Mucosa of descending colon (tissue), 3 donors: Measurements from ENCODE around the gene TSPYL6. TPM values are rescaled to one million over a fixed set of nuclear protein-coding genes. Genes with fewer than 3 reads are reported as not detected.

Experiments used
- ATAC-seq: fragments of 200-7000 bp; cut with Tn5 transposase; one replicate; pipeline ENCODE4 v1.9.1; 2020; ENCODE audit warnings: mild to moderate bottlenecking, moderate library complexity
- DNase-seq, 3 donors: peaks; one replicate each; pipeline ENCODE4 v3.0.0-alpha.2; 2020
- H3K36me3 ChIP-seq: fragments of 200-600 bp; one replicate; pipeline ENCODE4 v1.8.0; 2021; ENCODE audit warnings: low read depth, mild to moderate bottlenecking
- H3K4me1 ChIP-seq: fragments of 200-600 bp; one replicate; pipeline ENCODE4 v1.8.0; 2021; ENCODE audit warnings: low read depth, mild to moderate bottlenecking
- H3K4me3 ChIP-seq: fragments of 200-600 bp; one replicate; pipeline ENCODE4 v1.8.0; 2021; ENCODE audit warnings: mild to moderate bottlenecking
- H3K9me3 ChIP-seq: fragments of 200-600 bp; one replicate; pipeline ENCODE4 v1.8.0; 2021; ENCODE audit warnings: mild to moderate bottlenecking
- CTCF ChIP-seq: fragments of 200-600 bp; IDR thresholded peaks from one replicate; pipeline ENCODE4 v1.8.0; 2022; ENCODE audit warnings: antibody characterized with exemption, mild to moderate bottlenecking
- intact Hi-C, 2 donors: fragments of 100-400 bp; cut with DNase I in 1 of 2; cut with micrococcal nuclease in 1 of 2; formaldehyde crosslinking; loops; one replicate each; pipeline versions ENCODE4 v1.11.0 to v1.11.1; 2022; cut with DNase I, micrococcal nuclease
- total RNA-seq, 3 donors: library from RNA; stranded (reverse); fragmentation: NEBNext Ultra II Directional in 2 of 3; extraction: Animal tissue kit (Norgen Biotek cat#: 25700) in 2 of 3; gene quantifications; one replicate each; pipeline versions ENCODE4 v1.2.1 to v1.2.4, GENCODE V29; 2021 to 2023
- donor health status: DM: no; HTN: no; CAD: no; lungs with moderate emphysema.
- donor health status: DM: no; HTN: no; CAD: no.
- donor health status: DM: no; HTN: yes; CAD: no.

The TSPYL6 gene
- total RNA-seq, 3 donors from 2014 or later: not detected

GRCh38 chr2:54254180-54254579 is 1.8 kb downstream of the TSPYL6 start:
- Histone ChIP-seq H3K9me3 (no peaks in the 10 kb centered on the region), H3K36me3 (no peaks in the 10 kb centered on the region), H3K4me1 (no peaks in the 10 kb centered on the region), H3K4me3 (no peak overlapping the region)
- ATAC-seq (no peak), DNase-seq (no peak)
- TF ChIP-seq CTCF: no peak
- intact Hi-C loops: no loop called here

- no peaks in the 10 kb centered on the region for H3K9me3 ChIP-seq
- ATAC-seq: no peak
- DNase-seq: no peak
- intact Hi-C loops: no loop called here
- no peak overlapping the region for H3K4me3 ChIP-seq
- H3K4me1 ChIP-seq: no peaks in the 10 kb centered on the region
- no peaks in the 10 kb centered on the region for H3K36me3 ChIP-seq
- TF ChIP-seq CTCF: no peak
Observed at GRCh38 chr2:54249629-54250028, 6.4 kb downstream of the TSPYL6 start.

- Histone ChIP-seq H3K4me3 (no peak overlapping the region), H3K9me3 (no peaks in the 10 kb centered on the region), H3K4me1 (no peaks in the 10 kb centered on the region), H3K36me3 (no peaks in the 10 kb centered on the region)
- DNase-seq (no peak), ATAC-seq (no peak)
- intact Hi-C loops: no loop called here
- no peak for TF ChIP-seq CTCF
Observed at GRCh38 chr2:54247115-54247514, 8.9 kb downstream of the TSPYL6 start.

GRCh38 chr2:54240515-54241469 is 15.2 kb downstream of the TSPYL6 start:
- Histone ChIP-seq H3K36me3 (no peaks in the 10 kb centered on the region), H3K9me3 (no peaks in the 10 kb centered on the region), H3K4me1 (no peaks in the 10 kb centered on the region), H3K4me3 (no peak overlapping the region)
- DNase-seq (no peak), ATAC-seq (no peak)
- no peak for TF ChIP-seq CTCF
- intact Hi-C loops: no loop called here

- intact Hi-C loops: no loop called here
- no peak overlapping the region for H3K4me3 ChIP-seq
- no peaks in the 10 kb centered on the region for H3K9me3 ChIP-seq
- no peaks in the 10 kb centered on the region for H3K36me3 ChIP-seq
- ATAC-seq: no peak
- no peaks in the 10 kb centered on the region for H3K4me1 ChIP-seq
- no peak for TF ChIP-seq CTCF
- no peak for DNase-seq
Observed at GRCh38 chr2:54239427-54239826, 16.6 kb downstream of the TSPYL6 start.
